Measurements from ENCODE around the gene PLEK2.
"Not testable (repeated sequence)": the region's sequence is repeated elsewhere in the genome, so short reads cannot be mapped to it uniquely, and the experiment has no call there.

PLEK2 gene

GRCh38 chr14:67411370-67411769 is 595 bp downstream of the PLEK2 start:
- TF ChIP-seq, protein P1, sequence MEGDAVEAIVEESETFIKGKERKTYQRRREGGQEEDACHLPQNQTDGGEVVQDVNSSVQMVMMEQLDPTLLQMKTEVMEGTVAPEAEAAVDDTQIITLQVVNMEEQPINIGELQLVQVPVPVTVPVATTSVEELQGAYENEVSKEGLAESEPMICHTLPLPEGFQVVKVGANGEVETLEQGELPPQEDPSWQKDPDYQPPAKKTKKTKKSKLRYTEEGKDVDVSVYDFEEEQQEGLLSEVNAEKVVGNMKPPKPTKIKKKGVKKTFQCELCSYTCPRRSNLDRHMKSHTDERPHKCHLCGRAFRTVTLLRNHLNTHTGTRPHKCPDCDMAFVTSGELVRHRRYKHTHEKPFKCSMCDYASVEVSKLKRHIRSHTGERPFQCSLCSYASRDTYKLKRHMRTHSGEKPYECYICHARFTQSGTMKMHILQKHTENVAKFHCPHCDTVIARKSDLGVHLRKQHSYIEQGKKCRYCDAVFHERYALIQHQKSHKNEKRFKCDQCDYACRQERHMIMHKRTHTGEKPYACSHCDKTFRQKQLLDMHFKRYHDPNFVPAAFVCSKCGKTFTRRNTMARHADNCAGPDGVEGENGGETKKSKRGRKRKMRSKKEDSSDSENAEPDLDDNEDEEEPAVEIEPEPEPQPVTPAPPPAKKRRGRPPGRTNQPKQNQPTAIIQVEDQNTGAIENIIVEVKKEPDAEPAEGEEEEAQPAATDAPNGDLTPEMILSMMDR (IDR thresholded peaks at IDR 0.05; ENCODE audit: low read depth, low read length) = no peak
- no peak for DNase-seq (ENCODE audit: extremely low read depth, low read depth)

DNA sequence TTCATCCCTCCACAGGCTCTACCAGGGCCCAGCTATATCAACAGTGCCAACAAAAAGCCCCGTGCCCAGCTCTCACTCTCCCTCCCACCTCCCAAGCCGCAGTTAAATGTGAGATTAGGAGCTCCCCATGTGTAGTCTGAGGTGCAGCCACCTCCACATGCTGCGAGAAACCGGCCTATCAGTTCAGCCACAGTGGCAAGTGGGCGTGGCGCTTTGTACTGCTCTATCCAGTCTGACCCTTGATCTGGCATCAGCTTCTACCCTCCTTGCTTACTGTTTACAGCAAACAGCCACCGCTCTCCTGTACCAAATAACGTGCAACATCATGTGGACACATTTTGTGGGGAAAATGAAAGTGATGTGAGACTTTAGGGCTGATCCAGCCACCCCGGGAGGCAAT is 1.7 kb downstream of the PLEK2 start:
- no peak for DNase-seq (ENCODE audit: extremely low read depth, low read depth)

GRCh38 chr14:67409461-67409860 is 2.5 kb downstream of the PLEK2 start:
- no peak for DNase-seq (ENCODE audit: extremely low read depth, low read depth)
- TF ChIP-seq, protein P1 (IDR thresholded peaks at IDR 0.05; ENCODE audit: low read depth, low read length) = no peak

More for the DNA sequence above, 1.7 kb downstream of the PLEK2 start:
- TF ChIP-seq, protein P1 (IDR thresholded peaks at IDR 0.05; ENCODE audit: low read depth, low read length) = no peak

- DNase-seq (ENCODE audit: extremely low read depth, low read depth) = not testable (repeated sequence)
Observed at GRCh38 chr14:67408122-67408801, 3.7 kb downstream of the PLEK2 start.

- TF ChIP-seq, protein P1 (IDR thresholded peaks at IDR 0.05; ENCODE audit: low read depth, low read length) = no peak
- DNase-seq (ENCODE audit: extremely low read depth, low read depth) = no peak
Observed at GRCh38 chr14:67405771-67406170, 6.2 kb downstream of the PLEK2 start.

DNA sequence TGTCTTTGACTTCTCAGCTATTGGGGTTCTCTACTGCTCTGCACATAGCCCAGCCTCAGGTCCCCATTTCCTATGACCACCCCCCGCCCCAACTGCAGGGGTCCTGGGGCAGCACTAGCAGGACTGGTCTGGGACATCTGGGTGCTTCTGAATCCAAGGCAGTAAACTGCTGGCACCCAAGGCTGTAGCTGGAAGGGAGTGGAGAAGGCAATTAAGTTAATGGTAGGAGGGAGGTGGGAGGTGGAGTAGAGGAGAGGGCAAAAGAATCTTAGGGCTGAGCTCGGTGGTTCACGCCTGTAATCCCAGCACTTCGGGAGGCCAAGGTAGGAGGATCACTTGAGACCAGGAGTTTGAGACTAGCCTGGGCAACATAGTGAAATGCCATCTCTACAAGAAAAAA is 11.5 kb downstream of the PLEK2 start:
- TF ChIP-seq, protein P1 (IDR thresholded peaks at IDR 0.05; ENCODE audit: low read depth, low read length) = no peak
- no peak for DNase-seq (ENCODE audit: extremely low read depth, low read depth)

DNA sequence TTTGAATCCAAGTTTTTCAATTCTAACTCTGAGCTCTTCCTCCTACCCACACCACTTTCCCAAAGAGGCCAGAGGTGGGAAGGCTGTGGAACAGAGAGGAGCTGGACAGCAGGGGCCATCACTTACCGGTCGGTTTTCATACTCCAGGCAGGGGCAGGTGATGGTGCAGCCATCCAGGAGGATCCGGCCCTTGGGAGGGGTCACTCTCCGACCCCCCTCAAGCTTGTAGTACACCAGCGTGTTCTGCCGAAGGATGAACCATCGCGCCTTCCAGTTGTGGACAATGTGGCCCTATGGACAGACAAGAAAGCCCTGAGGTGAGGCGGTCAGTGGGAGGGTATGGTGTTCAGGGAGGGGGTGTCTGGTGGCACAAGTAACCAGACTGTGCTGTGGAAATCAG is 14.4 kb downstream of the PLEK2 start:
- DNase-seq (ENCODE audit: extremely low read depth, low read depth) = no peak
- TF ChIP-seq, protein P1 (IDR thresholded peaks at IDR 0.05; ENCODE audit: low read depth, low read length) = no peak

GRCh38 chr14:67396381-67396970 is 15.5 kb downstream of the PLEK2 start:
- DNase-seq (ENCODE audit: extremely low read depth, low read depth) = no peak
- TF ChIP-seq, protein P1 (IDR thresholded peaks at IDR 0.05; ENCODE audit: low read depth, low read length) = no peak

Measured in AG09319 (cell line).